Activated T-helper 17 cell treated with anti-CD3 and anti-CD28 coated beads, Interleukin-2, amount 50 U/mL, for 72 hours (primary cell): ENCODE data around the gene C16orf95. TPM values are rescaled to one million over a fixed set of nuclear protein-coding genes. Genes with fewer than 3 reads are reported as not detected.

Source experiments
- ATAC-seq: fragments of 150-1000 bp; cut with Tn5 transposase; replicated peaks from 2 replicates; pipeline ENCODE4 v1.10.0; 2021; ENCODE audit warnings: mild to moderate bottlenecking, moderate library complexity
- H3K27ac Mint-ChIP-seq: one replicate; pipeline ENCODE4 v1.8.0; 2022; ENCODE audit warnings: mixed read lengths
- H3K27me3 Mint-ChIP-seq: one replicate; pipeline ENCODE4 v1.8.0; 2022; ENCODE audit warnings: mixed read lengths
- H3K36me3 Mint-ChIP-seq: one replicate; pipeline ENCODE4 v1.8.0; 2022; ENCODE audit warnings: low read depth, mild to moderate bottlenecking, mixed read lengths
- H3K4me1 Mint-ChIP-seq: one replicate; pipeline ENCODE4 v1.8.0; 2022; ENCODE audit warnings: mixed read lengths
- H3K4me3 Mint-ChIP-seq: one replicate; pipeline ENCODE4 v1.8.0; 2022; ENCODE audit warnings: mild to moderate bottlenecking, mixed read lengths
- H3K9me3 Mint-ChIP-seq: one replicate; pipeline ENCODE4 v1.8.0; 2022; ENCODE audit warnings: mixed read lengths
- total RNA-seq, 2 donors: library from RNA; stranded (reverse); gene quantifications; one replicate each; pipeline ENCODE4 v1.2.3, GENCODE V29; 2022

Gene C16orf95
- total RNA-seq, 2 donors from 2014 or later = 6.2 to 8.2 TPM

DNA sequence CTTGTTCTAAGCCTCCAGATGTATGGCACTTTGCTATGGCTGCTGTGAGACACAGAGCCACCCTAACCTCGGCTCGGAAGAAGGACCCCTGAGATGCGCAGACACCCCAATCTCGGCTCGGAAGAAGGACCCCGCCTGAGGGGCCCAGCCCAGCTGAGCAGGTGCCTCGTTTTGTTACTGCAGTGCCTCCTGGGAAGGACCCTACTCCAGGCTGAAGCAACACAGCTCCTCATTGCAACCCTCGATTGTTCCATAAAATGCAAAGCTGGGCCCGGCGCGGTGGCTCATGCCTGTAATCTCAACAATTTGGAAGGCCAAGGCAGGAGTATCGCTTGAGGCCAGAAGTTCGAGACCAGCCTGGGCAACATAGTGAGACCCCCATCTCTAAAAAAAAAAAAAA lies 61.3 kb downstream of the C16orf95 start:
- H3K4me3 Mint-ChIP-seq = no peak overlapping the region
- H3K36me3 Mint-ChIP-seq = no peaks in the 10 kb centered on the region
- H3K9me3 Mint-ChIP-seq = peaks cover 6% of the 10 kb centered on the region
- ATAC-seq = no peak
- no peaks in the 10 kb centered on the region for H3K4me1 Mint-ChIP-seq
- no peak overlapping the region for H3K27ac Mint-ChIP-seq
- H3K27me3 Mint-ChIP-seq = no peaks in the 10 kb centered on the region

- no peaks in the 10 kb centered on the region for H3K36me3 Mint-ChIP-seq
- no peaks in the 10 kb centered on the region for H3K27me3 Mint-ChIP-seq
- H3K9me3 Mint-ChIP-seq = no peaks in the 10 kb centered on the region
- no peaks in the 10 kb centered on the region for H3K4me1 Mint-ChIP-seq
- H3K4me3 Mint-ChIP-seq = no peak overlapping the region
- ATAC-seq = no peak
- H3K27ac Mint-ChIP-seq = no peak overlapping the region
These were observed 62.5 kb downstream of the C16orf95 start for GRCh38 chr16:87254734-87255133.

GRCh38 chr16:87254296-87254695 lies 62.9 kb downstream of the C16orf95 start:
- Mint-ChIP-seq H3K4me3 (no peak overlapping the region), H3K27ac (no peak overlapping the region), H3K9me3 (no peaks in the 10 kb centered on the region), H3K4me1 (no peaks in the 10 kb centered on the region), H3K27me3 (no peaks in the 10 kb centered on the region), H3K36me3 (no peaks in the 10 kb centered on the region)
- no peak for ATAC-seq

GRCh38 chr16:87253536-87253935 lies 63.7 kb downstream of the C16orf95 start:
- no peak for ATAC-seq
- no peaks in the 10 kb centered on the region for H3K27me3 Mint-ChIP-seq
- H3K27ac Mint-ChIP-seq = no peak overlapping the region
- no peaks in the 10 kb centered on the region for H3K9me3 Mint-ChIP-seq
- no peak overlapping the region for H3K4me3 Mint-ChIP-seq
- no peaks in the 10 kb centered on the region for H3K4me1 Mint-ChIP-seq
- no peaks in the 10 kb centered on the region for H3K36me3 Mint-ChIP-seq

Other genes starting within 250 kb of the C16orf95 start
- 10 to 100 TPM; 21.9 to 29.1 TPM for gene FBXO31, start 66.4 kb upstream of the C16orf95 start, total RNA-seq
- 10 to 100 TPM; 57.3 to 69.1 TPM for gene MAP1LC3B, start 74.9 kb upstream of the C16orf95 start, total RNA-seq
- 1 to 10 TPM; 3.0 to 5.2 TPM for gene ZCCHC14, start 175.6 kb upstream of the C16orf95 start, total RNA-seq